ENCODE data around the gene FBLN7. TPM values are rescaled to one million over a fixed set of nuclear protein-coding genes. Genes with fewer than 3 reads are reported as not detected.
A peak's percentile ranks its signal among the peaks of the same experiment; 100 is the strongest.

The FBLN7 gene
- total RNA-seq, 2 donors from 2014 or later, result 1.3 to 3.9 TPM

GRCh38 chr2:112150447-112150846 lies 12.3 kb downstream of the FBLN7 start:
- H3K4me3 ChIP-seq, result no peak overlapping the region
- intact Hi-C loops (cut with DNase I), result no loop called here
- no peaks in the 10 kb centered on the region for H3K36me3 ChIP-seq (replicated peaks in 1 of 2; ENCODE audit: insufficient read depth in 1 of 2, low read depth in 2 of 2)
- DNase-seq, result peak in 1 of 4 donors; percentile 49
- H3K4me1 ChIP-seq, result no peaks in the 10 kb centered on the region
- H3K9me3 ChIP-seq, result no peaks in the 10 kb centered on the region
- ATAC-seq, result peak; percentile 41
- TF ChIP-seq, protein P1, sequence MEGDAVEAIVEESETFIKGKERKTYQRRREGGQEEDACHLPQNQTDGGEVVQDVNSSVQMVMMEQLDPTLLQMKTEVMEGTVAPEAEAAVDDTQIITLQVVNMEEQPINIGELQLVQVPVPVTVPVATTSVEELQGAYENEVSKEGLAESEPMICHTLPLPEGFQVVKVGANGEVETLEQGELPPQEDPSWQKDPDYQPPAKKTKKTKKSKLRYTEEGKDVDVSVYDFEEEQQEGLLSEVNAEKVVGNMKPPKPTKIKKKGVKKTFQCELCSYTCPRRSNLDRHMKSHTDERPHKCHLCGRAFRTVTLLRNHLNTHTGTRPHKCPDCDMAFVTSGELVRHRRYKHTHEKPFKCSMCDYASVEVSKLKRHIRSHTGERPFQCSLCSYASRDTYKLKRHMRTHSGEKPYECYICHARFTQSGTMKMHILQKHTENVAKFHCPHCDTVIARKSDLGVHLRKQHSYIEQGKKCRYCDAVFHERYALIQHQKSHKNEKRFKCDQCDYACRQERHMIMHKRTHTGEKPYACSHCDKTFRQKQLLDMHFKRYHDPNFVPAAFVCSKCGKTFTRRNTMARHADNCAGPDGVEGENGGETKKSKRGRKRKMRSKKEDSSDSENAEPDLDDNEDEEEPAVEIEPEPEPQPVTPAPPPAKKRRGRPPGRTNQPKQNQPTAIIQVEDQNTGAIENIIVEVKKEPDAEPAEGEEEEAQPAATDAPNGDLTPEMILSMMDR (IDR thresholded peaks at IDR 0.05), result no peak
- TF ChIP-seq POLR2A (IDR thresholded peaks at IDR 0.05), result no peak
- peak overlapping the region in 1 of 4 donors; percentile 28 for H3K27ac ChIP-seq
- 65 to 72% methylated on average over 5 of the region's 5 CpGs for WGBS, 2 donors
- no peaks in the 10 kb centered on the region for H3K27me3 ChIP-seq

- TF ChIP-seq POLR2A (IDR thresholded peaks at IDR 0.05), result no peak
- TF ChIP-seq, protein P1 (IDR thresholded peaks at IDR 0.05), result no peak
- no peaks in the 10 kb centered on the region for H3K36me3 ChIP-seq (replicated peaks in 1 of 2; ENCODE audit: insufficient read depth in 1 of 2, low read depth in 2 of 2)
- no peak overlapping the region for H3K4me3 ChIP-seq
- H3K27me3 ChIP-seq, result no peaks in the 10 kb centered on the region
- intact Hi-C loops (cut with DNase I), result no loop called here
- no peaks in the 10 kb centered on the region for H3K9me3 ChIP-seq
- ATAC-seq (no peak), DNase-seq (no peak)
- 80 to 81% methylated on average over 11 of the region's 11 CpGs for WGBS, 2 donors
- H3K27ac ChIP-seq, result peak overlapping the region in 1 of 4 donors; percentile 28
- H3K4me1 ChIP-seq, result no peaks in the 10 kb centered on the region
These were observed 12.7 kb downstream of the FBLN7 start for GRCh38 chr2:112150851-112151250.

- TF ChIP-seq, protein P1 (IDR thresholded peaks at IDR 0.05), result no peak
- no peak for TF ChIP-seq POLR2A (IDR thresholded peaks at IDR 0.05)
- Histone ChIP-seq H3K27ac (peak overlapping the region in 1 of 4 donors; percentile 28), H3K4me1 (no peaks in the 10 kb centered on the region), H3K36me3 (replicated peaks in 1 of 2; ENCODE audit: insufficient read depth in 1 of 2, low read depth in 2 of 2) (no peaks in the 10 kb centered on the region), H3K9me3 (no peaks in the 10 kb centered on the region), H3K4me3 (no peak overlapping the region), H3K27me3 (no peaks in the 10 kb centered on the region)
- intact Hi-C loops (cut with DNase I), result no loop called here
- DNase-seq (no peak), ATAC-seq (no peak)
- 84 to 88% methylated on average over 5 of the region's 5 CpGs for WGBS, 2 donors
These were observed 13.1 kb downstream of the FBLN7 start for GRCh38 chr2:112151271-112151670.

DNA sequence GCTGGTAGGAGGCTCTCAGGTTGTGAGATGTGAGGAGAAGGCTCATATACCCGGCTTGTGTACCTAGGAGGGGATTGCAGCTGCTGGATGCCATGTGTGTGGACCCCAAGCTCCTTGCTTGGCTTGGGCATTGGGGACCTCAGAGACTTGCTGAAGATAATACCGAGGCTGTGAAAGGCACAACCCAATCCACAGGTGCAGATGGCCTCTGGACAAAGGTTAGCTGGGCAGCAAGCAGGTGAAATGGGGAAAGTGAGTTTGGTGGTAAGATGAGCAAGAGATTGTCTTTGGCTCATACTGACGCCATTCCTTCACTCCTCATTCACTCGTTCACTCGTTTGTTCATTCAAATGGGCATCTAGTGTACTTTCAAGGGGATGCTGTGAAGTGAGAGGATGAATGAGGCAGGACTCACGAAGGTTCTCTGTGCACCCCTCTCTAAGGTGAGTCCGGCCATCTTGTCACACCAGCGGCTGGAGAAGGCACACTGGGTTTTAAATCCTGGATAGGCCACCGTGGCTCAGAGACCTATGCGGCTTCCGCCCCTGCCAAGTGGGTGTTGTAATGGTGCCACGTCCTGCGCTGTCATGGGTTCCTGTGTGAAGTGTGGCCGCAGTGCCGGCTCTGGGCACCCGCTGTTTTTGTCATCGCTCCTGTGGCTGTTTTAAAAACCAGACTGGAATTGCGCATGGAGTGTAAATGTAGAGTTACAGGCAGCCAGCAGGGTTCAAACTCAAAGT lies 13.7 kb downstream of the FBLN7 start:
- ATAC-seq (no peak), DNase-seq (no peak)
- H3K27me3 ChIP-seq, result no peaks in the 10 kb centered on the region
- intact Hi-C loops (cut with DNase I), result no loop called here
- H3K36me3 ChIP-seq (replicated peaks in 1 of 2; ENCODE audit: insufficient read depth in 1 of 2, low read depth in 2 of 2), result no peaks in the 10 kb centered on the region
- H3K4me1 ChIP-seq, result no peaks in the 10 kb centered on the region
- no peak for TF ChIP-seq POLR2A (IDR thresholded peaks at IDR 0.05)
- TF ChIP-seq, protein P1 (IDR thresholded peaks at IDR 0.05), result no peak
- no peak overlapping the region for H3K4me3 ChIP-seq
- WGBS, 2 donors, result 86 to 88% methylated on average over 17 to 18 of the region's 18 CpGs
- no peak overlapping the region for H3K27ac ChIP-seq
- no peaks in the 10 kb centered on the region for H3K9me3 ChIP-seq

Data from body of pancreas (tissue), 4 donors.